HG03469 (cell line): ENCODE measurements around the gene NMNAT2.
"Not testable (repeated sequence)": the region's sequence is repeated elsewhere in the genome, so short reads cannot be mapped to it uniquely, and the experiment has no call there.

Experiments used
- ATAC-seq: cut with Tn5 transposase; IDR thresholded peaks from one replicate; pipeline ENCODE4 v1.9.1; 2021; ENCODE audit warnings: mild to moderate bottlenecking, moderate library complexity, moderate number of reproducible peaks; ENCODE audit not compliant: unreplicated experiment

The NMNAT2 gene

GRCh38 chr1:183291216-183291762 lies 126.9 kb downstream of the NMNAT2 start:
- no peak for ATAC-seq

- no peak for ATAC-seq
Measured at GRCh38 chr1:183290628-183291027, 127.6 kb downstream of the NMNAT2 start.

- no peak for ATAC-seq
Measured at GRCh38 chr1:183289051-183289496, 129.1 kb downstream of the NMNAT2 start.

GRCh38 chr1:183288583-183288982 lies 129.6 kb downstream of the NMNAT2 start:
- ATAC-seq, result no peak

- ATAC-seq, result no peak
Measured at GRCh38 chr1:183287191-183287675, 130.9 kb downstream of the NMNAT2 start.

DNA sequence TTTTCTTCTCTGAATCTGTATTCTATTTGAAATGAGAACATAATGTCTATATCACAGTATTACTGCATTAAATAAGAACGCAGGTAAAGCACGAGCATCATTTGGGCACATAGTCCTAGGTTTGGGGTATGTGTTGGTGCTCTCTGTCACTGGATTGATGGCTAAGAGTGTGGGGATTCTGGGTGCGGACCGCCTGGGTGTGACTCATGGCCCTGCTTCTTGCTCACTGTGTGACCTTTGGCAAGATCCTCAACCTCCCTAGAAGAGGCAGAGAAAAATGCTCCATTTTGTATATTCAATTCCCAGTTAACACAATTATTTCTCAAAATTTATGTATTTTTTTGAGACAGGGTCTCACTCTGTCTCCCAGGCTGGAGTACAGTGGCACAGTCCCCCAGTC lies 132.4 kb downstream of the NMNAT2 start:
- no peak for ATAC-seq

DNA sequence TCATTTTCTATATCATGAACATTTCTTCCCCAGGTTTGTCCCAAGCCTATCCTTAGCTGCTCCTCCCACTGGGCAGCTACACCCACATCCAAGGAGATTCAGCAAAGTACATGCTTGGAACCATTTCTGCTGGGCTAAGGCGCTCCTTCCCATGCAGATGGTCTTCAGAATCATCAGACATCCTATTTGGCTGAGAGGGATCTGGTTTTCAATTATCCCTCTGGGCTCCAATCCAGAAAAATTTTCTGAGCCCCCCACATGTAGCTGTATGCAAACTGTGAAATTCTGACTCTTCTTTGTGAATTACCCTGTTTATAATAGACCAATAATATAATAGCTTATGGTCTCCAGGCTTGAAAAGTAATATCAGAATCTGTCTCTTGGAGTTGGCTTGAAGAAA lies 132.9 kb downstream of the NMNAT2 start:
- no peak for ATAC-seq

- ATAC-seq, result no peak
Measured at GRCh38 chr1:183284086-183284485, 134.1 kb downstream of the NMNAT2 start.

DNA sequence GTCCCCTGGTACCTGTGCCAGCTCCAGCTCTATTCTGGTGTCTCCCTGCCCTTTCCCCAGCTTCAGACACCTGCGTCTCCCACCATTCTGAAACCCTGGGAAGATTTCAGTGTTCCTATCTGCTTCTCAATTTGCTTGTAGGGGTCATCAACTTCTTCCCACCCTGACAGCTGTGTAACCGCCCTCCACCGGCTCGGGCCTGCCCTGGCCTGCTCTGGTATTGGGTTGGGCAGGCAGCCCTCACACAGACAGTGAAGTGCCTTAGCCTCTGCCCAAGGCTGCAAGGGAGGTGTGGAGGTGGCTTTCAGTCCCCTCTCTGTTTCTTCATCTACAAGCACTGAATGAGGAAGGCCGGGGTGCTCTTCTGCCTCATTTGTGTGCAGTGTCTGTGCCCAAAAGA lies 134.9 kb downstream of the NMNAT2 start:
- no peak for ATAC-seq

- no peak for ATAC-seq
Measured at GRCh38 chr1:183282101-183282855, 135.9 kb downstream of the NMNAT2 start.

- ATAC-seq, result peak; percentile 56
Measured at GRCh38 chr1:183281553-183282091, 136.6 kb downstream of the NMNAT2 start.

GRCh38 chr1:183281039-183281438 lies 137.1 kb downstream of the NMNAT2 start:
- ATAC-seq, result no peak

DNA sequence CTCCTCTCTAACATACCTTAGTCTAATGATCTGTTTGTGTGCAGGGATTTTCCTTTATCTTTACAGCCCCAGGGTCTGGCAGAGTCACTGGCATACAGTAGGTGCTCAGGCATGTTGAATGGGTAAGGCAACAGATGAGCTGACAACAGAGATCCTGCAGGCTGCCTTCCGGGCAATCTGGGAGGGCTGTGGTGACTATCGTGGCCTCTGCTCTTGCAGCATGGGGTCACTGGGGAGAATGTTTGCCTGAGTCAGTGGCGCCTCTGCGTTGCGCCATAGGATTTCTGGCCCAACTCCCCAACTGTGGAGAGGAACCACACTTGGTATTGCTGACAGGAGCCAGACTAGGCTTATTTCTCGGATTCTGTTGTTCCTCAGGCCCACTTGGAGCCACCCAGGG lies 138.3 kb downstream of the NMNAT2 start:
- no peak for ATAC-seq

- ATAC-seq, result no peak
Measured at GRCh38 chr1:183278739-183279591, 139.2 kb downstream of the NMNAT2 start.

DNA sequence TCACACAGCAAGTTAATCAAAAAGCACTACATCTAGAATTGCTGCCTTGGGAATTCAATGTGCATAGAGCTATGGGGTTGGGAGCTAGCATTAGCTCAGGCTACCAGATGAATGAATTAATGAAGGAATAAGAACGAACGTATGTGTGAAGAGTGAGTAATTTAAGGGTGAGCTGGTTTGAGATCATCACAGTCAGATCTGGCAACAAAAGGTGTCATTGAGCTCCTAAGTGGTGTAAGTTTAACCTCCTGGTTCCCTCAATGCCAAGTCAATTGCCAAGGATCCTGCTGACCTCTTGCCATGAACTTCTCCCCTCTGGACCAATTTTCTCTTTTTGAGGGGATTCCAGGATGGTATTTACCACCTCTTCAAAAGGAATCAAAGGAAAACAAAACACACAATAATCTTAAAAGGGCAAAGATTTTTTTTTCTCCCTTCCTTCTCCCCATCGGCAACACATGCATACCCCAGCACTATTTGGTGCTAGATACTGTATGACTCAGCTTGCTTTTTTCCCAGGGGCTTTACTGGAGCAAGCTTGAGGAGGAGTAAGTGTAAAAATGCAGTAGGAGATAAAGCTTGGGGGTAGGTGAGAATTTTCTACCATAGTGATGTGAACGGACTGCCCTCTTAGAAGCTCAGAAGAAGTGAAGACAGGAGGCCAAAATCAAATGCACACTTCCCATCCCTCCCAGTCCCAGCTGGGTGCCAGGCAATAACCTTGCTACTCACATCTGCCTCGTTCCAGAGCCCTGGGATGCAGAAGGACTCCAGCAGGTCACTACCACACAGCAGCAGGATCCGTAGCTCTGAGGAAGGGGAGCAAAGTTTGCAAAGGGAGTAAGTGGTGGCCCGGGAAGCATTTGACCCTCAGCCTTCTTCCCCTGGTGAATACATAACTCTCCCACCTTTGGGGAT lies 140.1 kb downstream of the NMNAT2 start:
- no peak for ATAC-seq

GRCh38 chr1:183276386-183277080 lies 141.6 kb downstream of the NMNAT2 start:
- no peak for ATAC-seq

DNA sequence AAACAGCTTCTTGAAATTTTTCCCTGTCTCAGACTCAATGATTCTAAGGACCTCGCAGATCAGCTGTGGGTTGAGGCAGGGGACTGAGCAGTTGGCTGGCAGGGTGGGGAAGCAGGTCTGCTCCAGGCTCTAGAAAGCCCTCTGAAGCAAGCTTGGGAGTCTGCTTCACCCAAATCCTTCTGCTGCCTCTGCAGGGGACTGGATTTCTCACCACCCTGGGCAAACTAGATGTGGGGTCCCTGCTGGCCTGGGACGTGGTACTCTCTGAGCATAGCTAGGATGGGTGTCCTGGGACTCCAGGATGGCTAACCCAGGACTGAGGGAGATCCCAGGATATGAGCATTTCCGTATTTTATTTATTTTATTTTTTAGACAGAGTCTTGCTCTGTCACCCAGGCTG lies 142.9 kb downstream of the NMNAT2 start:
- no peak for ATAC-seq

- no peak for ATAC-seq
Measured at GRCh38 chr1:183274836-183275235, 143.3 kb downstream of the NMNAT2 start.

- not testable (repeated sequence) for ATAC-seq
Measured at GRCh38 chr1:183273984-183274383, 144.2 kb downstream of the NMNAT2 start.

DNA sequence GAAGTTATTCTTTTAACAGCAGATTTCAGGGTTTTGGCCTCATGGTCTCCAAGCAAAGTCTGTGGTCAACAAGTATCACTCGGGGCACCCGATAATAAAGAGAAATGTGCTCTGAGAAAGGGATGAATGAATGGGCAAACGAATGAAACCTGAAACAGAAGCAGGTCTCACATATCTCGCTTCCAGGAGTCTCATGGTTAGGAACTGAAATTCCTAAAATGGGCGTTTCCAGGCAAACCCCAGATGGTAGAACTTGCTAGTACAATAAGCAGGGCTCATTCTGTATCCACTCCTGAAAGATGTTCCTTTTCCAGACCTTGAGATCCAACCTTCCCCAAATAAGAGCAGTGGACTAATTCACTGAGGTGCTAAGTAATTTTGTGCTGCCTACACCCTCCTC lies 144.9 kb downstream of the NMNAT2 start:
- ATAC-seq, result no peak
